A673 (cell line): Measurements from ENCODE around the gene TEC. TPM values are rescaled to one million over a fixed set of nuclear protein-coding genes. Genes with fewer than 3 reads are reported as not detected.

Source experiments
- BruUV-seq: library from RNA; stranded (reverse); fragments of 400-500 nt; replicated peaks from 2 replicates; lab custom pipeline; 2021; lab: Mats Ljungman, UMichigan
- CTCF ChIA-PET: fragments of 300-600 bp; sonication (Branson Sonifier 250); formaldehyde crosslinking; loops from one replicate; lab custom pipeline; 2022; ENCODE audit warnings: antibody characterized with exemption; lab: Charles Lee
- POLR2A ChIA-PET: fragments of 300-600 bp; sonication (Branson Sonifier 250); formaldehyde crosslinking; loops from one replicate; lab custom pipeline; 2022; ENCODE audit warnings: antibody characterized with exemption; ENCODE audit not compliant: low non-redundant PET; lab: Charles Lee
- DNase-seq: peaks from one replicate; pipeline ENCODE4 v3.0.0-alpha.2; 2015; ENCODE audit warnings: low spot score
- H3K27ac ChIP-seq: fragments of 200-600 bp; sonication (generic); 2 replicates; pipeline ENCODE4 v1.5.1; 2016; ENCODE audit warnings: mixed run types, low read depth, mild to moderate bottlenecking, mixed read lengths, antibody characterized with exemption, low read length; ENCODE audit not compliant: poor library complexity, severe bottlenecking
- H3K27me3 ChIP-seq: fragments of 200-600 bp; sonication (generic); replicated peaks from 2 replicates; pipeline ENCODE4 v1.6.1; 2017; ENCODE audit warnings: mixed run types, low read depth, mild to moderate bottlenecking, mixed read lengths, antibody characterized with exemption, low read length; ENCODE audit not compliant: insufficient read depth, poor library complexity
- H3K36me3 ChIP-seq: fragments of 200-600 bp; sonication (generic); 2 replicates; pipeline ENCODE4 v1.6.1; 2016; ENCODE audit warnings: mixed run types, mild to moderate bottlenecking, mixed read lengths, antibody characterized with exemption, low read length; ENCODE audit not compliant: insufficient read depth, poor library complexity, severe bottlenecking
- H3K4me1 ChIP-seq: fragments of 200-600 bp; sonication (generic); 2 replicates; pipeline ENCODE4 v1.6.1; 2017; ENCODE audit warnings: mixed run types, mild to moderate bottlenecking, mixed read lengths, antibody characterized with exemption, low read length; ENCODE audit not compliant: insufficient read depth, poor library complexity, severe bottlenecking
- H3K4me3 ChIP-seq: fragments of 200-600 bp; sonication (generic); 2 replicates; pipeline ENCODE4 v1.5.1; 2016; ENCODE audit warnings: low read depth, mixed run types, mild to moderate bottlenecking, mixed read lengths, low read length; ENCODE audit not compliant: poor library complexity, severe bottlenecking
- H3K9me3 ChIP-seq: fragments of 200-600 bp; sonication (generic); 2 replicates; pipeline ENCODE4 v1.6.1; 2016; ENCODE audit warnings: mixed run types, low read depth, mild to moderate bottlenecking, mixed read lengths, antibody characterized with exemption, low read length; ENCODE audit not compliant: poor library complexity, severe bottlenecking
- CTCF ChIP-seq: fragments of 300-800, 200-600 bp; sonication (generic); conservative IDR thresholded peaks from 2 replicates; pipeline ENCODE4 v1.5.1; 2017; ENCODE audit warnings: low read depth, mild to moderate bottlenecking, antibody characterized with exemption, low read length, moderate library complexity, mixed read lengths
- EZH2 ChIP-seq: fragments of 200-600 bp; sonication (generic); IDR thresholded peaks from 2 replicates; pipeline ENCODE4 v1.6.1; 2017; ENCODE audit warnings: borderline replicate concordance, low read depth, mild to moderate bottlenecking, mixed read lengths, antibody characterized with exemption, low read length; ENCODE audit not compliant: poor library complexity, severe bottlenecking
- intact Hi-C: fragments of 100-400 bp; cut with micrococcal nuclease; formaldehyde crosslinking; loops from one replicate; pipeline ENCODE4 v1.10.0; 2022; ENCODE audit not compliant: unreplicated experiment
- total RNA-seq: library from RNA; stranded (reverse); gene quantifications from 2 replicates; pipeline ENCODE4 v1.2.3, GENCODE V29; 2021

TEC gene
- total RNA-seq, 1 experiment from 2014 or later, result 6.8 TPM

DNA sequence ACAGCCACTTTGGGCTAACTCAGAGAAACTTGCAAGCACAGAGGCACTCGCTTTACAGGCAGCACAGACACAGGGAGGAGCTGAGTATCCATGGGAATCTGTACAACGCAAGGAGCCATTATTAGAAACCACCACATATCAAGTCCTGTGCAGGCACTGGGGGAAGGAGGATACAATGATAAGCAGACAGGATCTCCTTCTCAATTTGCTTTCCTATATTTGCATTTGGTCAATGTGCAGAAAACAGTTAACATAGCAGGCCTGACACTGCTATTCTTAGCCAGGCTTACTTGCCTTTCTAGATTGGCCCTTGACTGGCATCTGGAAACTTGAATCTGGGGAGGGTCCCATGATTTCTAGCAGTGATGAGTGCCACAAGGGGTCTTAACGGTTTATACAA, 65.8 kb downstream of the TEC start:
- intact Hi-C loops, result no loop called here
- no peak for DNase-seq
- no peak overlapping the region for H3K4me3 ChIP-seq
- no TSS peak for BruUV-seq
- H3K27me3 ChIP-seq, result no peaks in the 10 kb centered on the region
- POLR2A ChIA-PET, result no interaction called here
- CTCF ChIA-PET, result no interaction called here
- H3K36me3 ChIP-seq, result no peaks in the 10 kb centered on the region
- TF ChIP-seq CTCF (no peak), EZH2 (no peak)
- no peaks in the 10 kb centered on the region for H3K9me3 ChIP-seq
- H3K4me1 ChIP-seq, result no peaks in the 10 kb centered on the region
- H3K27ac ChIP-seq, result no peak overlapping the region

DNA sequence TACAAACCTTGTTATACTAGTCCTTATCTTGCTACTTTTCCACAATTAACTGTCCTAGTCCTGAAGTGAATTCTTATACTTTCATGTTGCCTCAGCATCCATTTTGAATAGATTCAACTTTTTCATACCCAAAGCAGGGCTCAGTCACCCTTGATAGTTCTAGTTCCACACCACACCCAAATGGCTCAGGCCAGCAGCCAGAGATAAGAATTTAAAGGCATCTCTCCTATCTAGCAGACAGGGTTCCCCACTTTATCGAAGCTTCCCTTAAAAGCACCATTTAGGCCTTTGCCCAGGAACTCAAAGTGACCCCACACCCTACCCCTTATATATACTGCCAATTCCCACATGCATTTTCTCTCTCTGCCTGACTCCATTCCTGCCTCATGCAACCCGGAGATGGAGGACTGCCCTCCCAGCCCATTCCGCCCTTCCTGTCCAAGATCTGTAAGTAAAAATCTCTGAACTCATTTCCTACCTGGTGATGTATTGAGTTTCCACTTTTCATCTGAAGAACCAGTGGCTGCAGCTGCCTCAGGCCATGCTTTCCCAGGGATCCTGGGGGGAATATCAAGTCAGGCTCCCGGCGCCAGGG, 71.9 kb downstream of the TEC start:
- H3K27ac ChIP-seq, result no peak overlapping the region
- TF ChIP-seq EZH2 (no peak), CTCF (no peak)
- ChIA-PET CTCF (no interaction called here), POLR2A (no interaction called here)
- peaks cover 4% of the 10 kb centered on the region for H3K4me1 ChIP-seq
- BruUV-seq, result no TSS peak
- intact Hi-C loops, result no loop called here
- H3K36me3 ChIP-seq, result no peaks in the 10 kb centered on the region
- no peak overlapping the region for H3K4me3 ChIP-seq
- H3K9me3 ChIP-seq, result no peaks in the 10 kb centered on the region
- no peaks in the 10 kb centered on the region for H3K27me3 ChIP-seq
- DNase-seq, result no peak

- POLR2A ChIA-PET, result interaction anchor here (0.5 kb wide), 1 partner anchor 112 kb away, joined by 4 read pairs; no protein-coding TSS in a partner anchor
- Histone ChIP-seq H3K4me3 (no peak overlapping the region), H3K27me3 (no peaks in the 10 kb centered on the region), H3K9me3 (no peaks in the 10 kb centered on the region), H3K36me3 (no peaks in the 10 kb centered on the region), H3K4me1 (peaks cover 4% of the 10 kb centered on the region), H3K27ac (no peak overlapping the region)
- CTCF ChIA-PET, result no interaction called here
- intact Hi-C loops, result no loop called here
- no peak for DNase-seq
- TF ChIP-seq CTCF, result no peak
- no peak for TF ChIP-seq EZH2
- no TSS peak for BruUV-seq
Measured at GRCh38 chr4:48196758-48197504, 72.7 kb downstream of the TEC start.
